Measurements from ENCODE around the gene WARS2.

DNA sequence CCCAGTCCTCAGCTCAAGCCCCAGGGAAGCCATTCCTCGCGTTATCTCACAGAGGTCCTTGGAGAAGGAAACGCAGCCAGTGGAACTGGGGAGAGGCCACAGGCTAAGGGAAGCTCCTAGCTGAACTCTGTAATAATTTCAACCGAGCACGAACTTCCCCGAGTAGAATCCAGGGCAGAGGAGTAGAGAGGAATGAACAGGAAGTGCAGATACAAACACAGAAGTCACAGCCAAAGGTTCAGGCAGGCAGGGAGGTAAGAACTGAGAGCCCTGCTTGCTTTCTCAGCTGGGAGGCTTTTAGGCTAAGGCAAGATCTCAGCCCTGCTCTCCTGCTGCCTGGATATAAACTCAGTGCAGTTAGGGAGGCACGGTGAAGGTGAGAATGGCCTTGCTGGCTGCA lies 23.7 kb downstream of the WARS2 start:
- no peak for TF ChIP-seq CTCF (IDR thresholded peaks at IDR 0.05)
- no peak for TF ChIP-seq POLR2A (IDR thresholded peaks at IDR 0.05)

All from adrenal gland (tissue), 5 donors.